Activated gamma-delta T cell treated with anti-CD3 and anti-CD28 coated beads, Interleukin-2, amount 50 U/mL, for 16 hours (primary cell): ENCODE results near the gene DSCAM.

Experiments
- DNase-seq: peaks from one replicate; pipeline ENCODE4 v3.0.0-alpha.2; 2020; ENCODE audit warnings: low read depth

Gene DSCAM

DNA sequence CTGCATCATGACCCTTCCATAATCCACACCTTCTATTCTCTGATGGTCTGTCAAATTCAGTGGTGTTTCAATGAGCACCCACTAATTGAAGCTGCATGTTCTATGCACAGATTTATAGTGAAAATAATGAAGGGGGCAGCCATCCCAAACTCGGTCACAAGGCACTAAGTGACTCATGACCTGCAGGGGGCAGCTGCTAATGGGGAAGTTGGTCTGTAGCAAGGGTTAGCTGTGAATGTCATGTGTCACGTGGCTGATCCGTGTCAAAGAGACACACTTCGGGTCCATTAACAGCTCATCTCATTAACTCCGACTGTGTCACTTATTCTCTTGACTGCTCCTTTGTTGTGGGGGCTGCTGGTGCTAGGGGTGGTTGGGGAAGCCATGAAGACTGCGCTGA lies 673.1 kb downstream of the DSCAM start:
- DNase-seq: no peak

DNA sequence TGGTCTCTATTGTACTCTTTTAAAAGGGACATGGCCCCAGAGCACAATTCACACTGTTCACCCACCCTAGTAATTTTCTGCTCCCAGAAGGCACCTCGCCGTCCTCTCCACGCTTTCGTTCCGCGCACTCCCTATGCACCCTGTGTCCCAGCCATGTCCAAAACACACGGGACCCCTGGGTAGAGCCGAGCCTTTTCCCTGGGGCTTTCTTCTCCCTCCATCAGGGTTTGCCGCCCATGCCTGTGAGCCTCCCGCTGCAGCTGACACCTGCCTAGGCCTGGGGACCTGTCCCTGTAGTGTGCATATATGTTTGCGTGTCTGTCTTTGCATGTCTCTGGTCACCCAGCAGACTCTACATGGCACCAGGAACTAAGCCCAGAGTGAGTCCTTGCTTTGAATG lies 677.0 kb downstream of the DSCAM start:
- no peak for DNase-seq

DNA sequence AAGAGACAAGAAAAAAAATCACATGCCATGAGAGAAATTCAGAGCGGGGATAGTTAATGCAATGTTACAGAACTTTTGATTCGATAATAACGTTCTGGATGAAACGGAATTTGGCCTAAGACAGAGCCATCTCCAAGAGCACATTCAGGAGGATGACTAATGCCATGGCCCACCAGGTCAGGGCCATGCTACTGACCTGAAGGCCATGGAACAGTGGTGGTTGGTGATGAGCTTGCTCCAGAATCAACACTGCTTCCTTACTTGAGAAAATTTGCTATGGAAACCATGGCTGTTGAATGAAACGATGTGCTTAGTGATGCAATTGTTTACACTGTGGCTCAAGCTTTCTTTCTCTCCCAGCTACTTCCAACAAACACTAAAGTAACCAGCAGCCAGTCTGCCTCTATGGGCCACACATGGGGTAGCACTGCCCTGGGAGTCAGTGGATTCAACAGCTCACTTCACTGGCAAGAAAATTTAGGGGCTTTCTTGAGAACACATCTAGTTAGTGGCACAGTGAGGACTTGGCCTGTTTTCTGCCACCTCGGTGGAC lies 680.6 kb downstream of the DSCAM start:
- DNase-seq: no peak

DNA sequence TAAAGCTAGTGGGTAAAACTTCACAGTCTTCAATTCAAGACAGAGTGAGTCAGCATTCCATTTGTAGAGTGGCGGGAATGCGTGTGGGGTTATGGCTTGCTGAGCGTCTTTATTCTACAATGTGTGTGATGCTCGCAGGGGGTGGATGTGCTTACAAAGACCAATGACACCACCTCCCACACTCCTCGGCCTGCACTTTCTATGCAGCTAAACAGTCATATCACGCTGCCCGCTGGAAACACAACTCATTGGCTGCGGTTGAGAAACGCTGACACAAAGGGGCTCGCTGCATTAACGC lies 681.2 kb downstream of the DSCAM start:
- DNase-seq: no peak

DNA sequence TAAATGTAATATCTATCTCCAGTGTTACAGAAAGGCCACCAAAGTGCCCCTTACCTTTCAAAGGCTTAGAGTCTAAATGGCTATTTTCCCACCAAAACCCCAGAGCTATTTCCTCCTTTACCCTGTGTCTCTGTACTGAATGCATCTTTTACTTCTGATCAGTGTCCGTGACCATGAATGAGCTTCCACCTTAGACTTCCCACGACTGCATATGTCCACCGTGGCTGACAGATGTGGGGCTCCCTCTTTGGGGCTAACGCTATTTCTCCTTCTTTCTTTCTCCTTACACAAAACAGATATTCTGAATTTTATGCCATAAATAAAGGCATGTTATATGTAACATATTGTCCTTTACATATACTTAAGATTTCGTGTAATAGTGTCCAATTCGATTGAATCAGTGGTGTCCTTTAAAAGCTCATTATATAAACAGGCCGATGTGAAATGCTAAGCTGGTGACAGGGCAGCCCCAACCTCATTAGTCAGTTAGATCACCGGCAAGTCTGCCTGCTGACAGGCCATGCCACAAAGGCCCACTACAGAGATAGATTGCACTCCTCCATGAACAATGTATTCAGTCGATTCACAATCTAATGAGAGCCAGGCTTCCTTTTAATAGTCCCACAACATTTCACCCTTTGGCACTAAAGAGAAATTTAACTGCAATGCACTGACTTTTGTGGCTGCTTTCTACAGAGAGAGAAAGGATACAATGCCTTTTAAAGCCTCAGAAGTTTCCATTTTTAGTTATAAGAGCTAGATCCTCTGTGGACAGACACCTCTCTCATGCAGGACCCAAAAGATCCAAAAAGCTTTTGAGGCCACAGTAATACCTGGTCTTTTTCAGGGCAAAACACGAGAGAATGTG lies 681.8 kb downstream of the DSCAM start:
- DNase-seq: no peak

DNA sequence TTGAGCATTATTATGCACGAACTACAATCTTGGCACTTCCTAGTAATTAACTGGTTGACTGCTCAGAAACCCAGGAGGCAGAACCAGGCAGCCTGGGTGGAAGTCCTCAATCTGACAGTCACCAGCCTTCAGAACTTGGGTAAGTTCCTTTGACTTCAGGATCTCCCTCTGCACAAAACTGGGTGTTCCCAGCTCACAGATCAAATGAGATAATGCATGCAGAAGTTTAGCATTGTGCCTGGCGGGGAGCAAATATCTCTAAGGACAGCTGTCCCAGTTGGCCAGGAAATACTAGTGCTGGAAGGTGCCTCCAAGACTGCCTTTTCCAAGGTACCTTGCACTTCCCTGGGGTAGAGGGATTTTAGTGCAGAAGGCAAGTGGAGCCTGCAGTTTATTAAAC lies 684.9 kb downstream of the DSCAM start:
- no peak for DNase-seq

DNA sequence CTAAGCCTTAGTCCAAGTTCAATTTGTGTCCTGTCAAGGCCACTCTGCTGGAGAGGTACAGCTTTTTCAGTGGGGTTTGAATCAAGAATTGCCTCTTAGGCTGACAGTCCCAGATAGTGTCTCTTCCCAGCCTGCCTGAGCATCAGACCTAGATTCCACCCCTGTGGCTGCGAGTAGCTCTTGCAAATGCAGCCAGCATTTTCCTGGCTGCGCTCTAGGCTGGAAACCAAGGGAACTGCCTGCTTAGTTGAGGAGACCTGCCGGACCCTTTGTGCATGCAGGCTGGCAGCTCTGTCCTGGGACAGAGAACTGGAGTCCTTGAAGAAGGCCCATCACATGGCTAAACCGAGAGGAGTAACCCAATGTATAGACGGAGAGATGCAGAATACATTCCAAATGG lies 686.0 kb downstream of the DSCAM start:
- DNase-seq: no peak

DNA sequence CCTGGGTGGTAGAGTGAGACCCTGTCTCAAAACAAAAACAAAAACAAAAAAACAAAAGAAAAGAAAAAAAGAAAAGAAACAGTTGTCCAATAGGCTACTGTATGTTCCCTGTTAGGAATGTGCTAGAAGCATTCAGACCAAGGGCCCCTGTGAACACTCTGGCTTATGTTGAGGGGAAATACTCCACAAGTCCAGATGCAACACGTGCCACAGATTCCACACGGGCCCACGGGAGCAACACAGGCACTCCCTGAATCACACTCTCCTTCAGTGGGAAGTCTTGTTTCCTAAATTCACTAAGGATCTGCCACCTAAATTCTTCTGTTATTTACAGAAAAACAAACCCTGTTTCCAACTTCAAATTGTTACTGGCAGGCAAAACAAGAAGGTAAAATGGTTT lies 688.6 kb downstream of the DSCAM start:
- DNase-seq: no peak

DNA sequence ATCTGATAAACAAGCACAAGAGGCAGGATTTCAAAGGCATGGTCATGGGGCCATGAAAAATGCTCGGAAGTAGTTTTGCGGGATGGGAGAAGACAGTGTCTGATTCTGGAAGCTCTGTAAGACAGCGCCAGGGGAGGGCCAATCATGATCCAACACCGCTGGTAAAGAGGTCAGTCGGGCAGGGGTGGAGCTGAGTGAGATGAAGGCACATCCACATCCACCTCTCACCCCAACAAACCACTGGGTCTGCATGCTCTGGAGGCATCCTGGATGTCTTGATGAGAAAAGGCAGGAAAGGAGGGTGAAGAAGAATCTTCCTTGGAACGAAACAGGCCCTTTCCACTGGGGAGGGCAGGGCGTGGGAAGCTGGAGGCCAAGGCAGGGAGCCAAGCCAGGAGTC lies 691.4 kb downstream of the DSCAM start:
- DNase-seq: no peak

DNA sequence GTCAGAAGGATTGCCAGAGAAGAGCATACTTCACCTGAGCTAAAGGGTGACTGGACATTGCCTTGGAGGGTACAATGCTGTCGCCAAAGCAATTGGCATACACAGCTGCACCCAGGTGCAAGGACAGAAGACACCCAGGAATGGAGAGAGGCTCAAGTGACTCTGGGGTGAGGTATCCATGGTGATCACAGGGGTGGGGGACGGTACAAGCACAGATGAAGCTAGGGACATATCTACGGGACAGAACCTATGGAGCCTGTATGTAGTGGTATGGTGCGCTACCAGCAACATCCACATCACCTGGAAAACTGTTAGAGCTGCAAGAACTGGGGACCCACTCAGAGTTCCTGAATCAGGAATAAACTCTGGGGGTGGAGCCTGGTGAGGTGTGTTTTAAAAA lies 693.6 kb downstream of the DSCAM start:
- no peak for DNase-seq

DNA sequence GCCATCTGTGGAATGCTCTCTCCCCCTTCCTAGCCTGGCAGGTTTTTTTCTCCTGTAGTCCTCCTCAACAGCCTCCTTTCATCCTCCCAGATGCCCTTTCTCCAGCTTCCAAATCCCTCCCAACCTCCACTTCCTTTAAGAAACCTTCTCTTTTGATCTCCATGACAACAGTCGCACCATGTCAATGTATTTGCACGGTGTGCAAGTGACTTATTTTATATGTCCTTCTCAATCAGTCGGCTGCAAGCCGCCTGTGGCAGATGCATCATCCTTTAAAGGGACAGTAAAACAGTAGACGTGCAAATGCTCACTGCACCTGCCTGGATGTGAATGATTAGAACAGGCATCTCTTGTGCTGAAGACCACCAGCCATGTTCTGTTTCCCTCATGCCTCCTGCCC lies 694.5 kb downstream of the DSCAM start:
- no peak for DNase-seq

DNA sequence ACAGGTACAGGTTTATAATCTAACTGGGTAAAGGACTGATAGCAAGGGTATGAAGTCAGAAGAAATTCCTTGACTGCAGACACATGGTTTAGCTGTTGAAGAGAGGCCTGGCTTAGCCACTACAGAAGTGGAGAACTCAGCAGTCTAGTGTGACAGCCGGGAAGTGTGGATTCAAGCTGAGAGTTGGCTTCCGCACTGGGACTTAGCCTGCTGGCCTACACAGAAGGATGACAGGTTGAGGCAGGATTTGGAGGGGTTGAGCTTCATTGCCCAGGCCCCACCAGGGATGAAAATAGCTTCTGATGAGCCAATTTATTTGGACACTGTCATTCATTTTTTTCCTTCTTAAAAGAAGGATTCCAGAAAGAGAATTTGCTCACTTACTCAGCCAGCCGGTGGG lies 695.3 kb downstream of the DSCAM start:
- DNase-seq: no peak

DNA sequence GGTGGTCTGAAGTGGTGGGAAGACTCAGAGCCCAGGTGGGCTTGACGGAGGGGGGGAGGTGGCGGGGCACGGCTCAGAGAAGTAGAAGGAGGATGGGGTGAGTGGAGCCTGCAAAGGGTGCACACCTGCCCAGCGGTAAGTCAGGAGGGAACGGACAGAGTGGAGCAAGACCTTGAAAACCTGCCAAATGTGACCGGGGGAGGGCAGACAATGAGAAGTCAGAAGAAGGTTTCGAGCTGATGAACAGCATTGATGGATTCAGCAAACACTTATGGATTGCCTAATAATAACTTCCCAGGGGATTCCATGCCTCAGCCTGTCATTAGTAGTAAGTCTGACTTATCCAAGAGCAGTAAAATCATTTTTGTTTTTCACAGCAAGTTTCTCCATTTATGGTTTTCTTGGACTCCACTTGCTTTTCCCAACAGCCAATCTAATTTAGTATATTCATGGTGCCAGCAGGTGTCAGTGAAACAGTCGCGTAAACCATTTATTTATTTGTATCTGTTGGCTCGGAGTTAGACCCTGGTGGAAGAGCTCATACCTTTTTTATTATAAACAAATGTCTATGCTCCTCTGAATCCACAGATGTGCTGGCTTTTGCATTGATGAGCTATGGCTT lies 700.6 kb downstream of the DSCAM start:
- no peak for DNase-seq

DNA sequence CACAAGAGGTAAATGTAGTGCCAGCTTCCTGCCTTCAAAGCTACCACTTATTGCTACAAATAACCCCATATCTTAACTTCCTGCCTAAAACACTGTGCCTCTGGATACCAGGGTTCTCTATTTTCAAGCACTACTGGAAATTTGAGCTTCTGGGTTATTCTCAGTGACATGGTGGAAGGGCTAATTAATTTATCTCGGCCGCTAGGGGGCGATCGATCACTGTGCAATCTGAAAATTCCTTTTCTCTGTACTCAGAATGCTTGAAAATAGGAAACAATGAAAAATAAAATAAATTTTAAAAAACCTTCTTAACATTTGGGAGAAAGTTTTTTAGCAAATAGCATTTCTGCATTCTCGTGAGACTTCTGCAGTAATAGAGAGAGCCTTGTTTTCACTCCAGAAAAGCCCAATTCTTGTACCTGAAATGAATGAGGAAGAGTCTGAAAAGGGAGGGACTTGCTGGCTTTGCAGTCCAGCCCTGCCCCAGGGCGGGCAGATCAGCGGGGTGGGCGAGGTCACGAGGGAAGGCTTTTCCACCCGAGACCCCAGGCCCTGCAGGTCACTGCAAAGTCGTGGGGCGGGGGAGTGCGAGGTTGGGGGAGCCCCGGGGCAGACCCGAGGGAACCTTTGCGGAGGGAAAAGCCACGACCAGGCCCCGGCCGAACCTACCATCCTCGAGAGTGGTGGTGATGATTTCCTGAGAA lies 703.0 kb downstream of the DSCAM start:
- DNase-seq: no peak

DNA sequence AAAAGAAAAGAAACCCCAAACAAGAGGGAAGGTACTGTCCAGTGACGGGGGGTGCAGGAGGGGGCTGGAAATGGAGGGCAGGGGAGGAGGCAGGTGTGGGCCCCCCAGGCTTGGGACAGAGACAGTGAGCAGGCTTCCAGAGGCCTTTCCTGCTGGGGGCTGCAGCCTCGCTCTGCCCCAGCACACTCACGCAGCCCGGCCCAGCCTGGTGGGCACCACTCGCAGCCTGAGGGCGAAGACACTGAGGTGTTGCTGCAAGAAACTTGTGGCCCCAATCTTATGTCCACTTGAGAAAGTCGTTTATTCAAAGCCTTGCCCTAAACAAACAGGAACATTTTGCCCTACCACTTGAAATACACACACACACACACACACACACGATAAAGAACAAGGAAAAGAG lies 705.3 kb downstream of the DSCAM start:
- DNase-seq: no peak

DNA sequence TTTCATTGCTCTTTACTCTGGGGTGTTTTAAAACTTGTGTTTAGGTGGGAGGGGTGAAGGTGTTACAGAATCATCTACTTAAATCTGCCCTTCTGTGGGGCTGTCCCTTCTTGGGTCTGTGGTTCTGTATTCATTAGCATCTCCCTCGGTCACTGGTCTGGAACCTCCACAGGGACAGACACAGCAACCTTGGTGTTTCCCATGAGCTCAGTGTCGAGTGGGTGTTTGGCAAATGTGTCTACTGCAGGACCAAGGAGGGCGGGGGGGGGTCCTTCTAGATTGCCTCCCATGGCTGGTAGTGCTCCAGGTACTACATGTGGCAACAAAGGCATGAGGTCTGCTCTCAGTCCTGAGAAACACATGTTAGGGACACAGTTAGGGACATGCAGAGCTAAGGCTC lies 706.3 kb downstream of the DSCAM start:
- no peak for DNase-seq

DNA sequence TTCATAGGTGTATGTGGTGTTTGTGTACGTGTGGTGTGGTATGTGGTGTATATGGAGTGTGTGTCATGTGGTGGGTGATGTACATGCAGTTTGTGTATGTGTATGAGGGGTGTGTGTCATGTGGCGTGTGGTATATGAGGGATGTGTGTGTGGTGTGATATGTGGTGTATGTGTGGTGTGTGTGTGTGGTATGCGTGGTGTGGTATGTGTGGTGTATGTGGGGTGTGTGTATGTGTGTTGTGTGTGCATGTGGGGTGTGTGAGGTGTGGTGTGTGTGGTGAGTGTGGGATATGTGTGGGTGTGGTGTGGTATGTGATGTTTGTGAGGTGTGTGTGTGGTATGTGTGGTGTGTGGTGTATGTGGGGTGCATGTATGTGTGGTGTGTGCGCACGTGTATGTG lies 707.3 kb downstream of the DSCAM start:
- DNase-seq: no peak

DNA sequence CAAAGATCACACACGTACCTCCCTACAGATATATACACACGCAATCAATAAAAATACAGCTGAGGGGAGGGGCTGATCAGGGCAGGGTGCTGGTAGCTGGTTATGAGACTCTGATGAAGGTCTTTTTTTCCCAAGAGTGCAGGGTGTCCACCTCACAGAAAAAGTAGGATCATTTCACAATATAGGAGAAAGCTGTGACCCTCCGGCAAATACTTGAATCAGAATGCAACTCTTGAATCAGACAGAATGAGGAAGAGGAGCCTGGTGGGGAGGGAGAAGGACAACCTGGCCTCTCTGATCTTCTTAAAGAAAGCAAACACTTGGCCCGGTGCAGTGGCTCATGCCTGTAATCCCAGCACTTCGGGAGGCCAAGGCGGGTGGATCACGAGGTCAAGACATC lies 710.4 kb downstream of the DSCAM start:
- no peak for DNase-seq

DNA sequence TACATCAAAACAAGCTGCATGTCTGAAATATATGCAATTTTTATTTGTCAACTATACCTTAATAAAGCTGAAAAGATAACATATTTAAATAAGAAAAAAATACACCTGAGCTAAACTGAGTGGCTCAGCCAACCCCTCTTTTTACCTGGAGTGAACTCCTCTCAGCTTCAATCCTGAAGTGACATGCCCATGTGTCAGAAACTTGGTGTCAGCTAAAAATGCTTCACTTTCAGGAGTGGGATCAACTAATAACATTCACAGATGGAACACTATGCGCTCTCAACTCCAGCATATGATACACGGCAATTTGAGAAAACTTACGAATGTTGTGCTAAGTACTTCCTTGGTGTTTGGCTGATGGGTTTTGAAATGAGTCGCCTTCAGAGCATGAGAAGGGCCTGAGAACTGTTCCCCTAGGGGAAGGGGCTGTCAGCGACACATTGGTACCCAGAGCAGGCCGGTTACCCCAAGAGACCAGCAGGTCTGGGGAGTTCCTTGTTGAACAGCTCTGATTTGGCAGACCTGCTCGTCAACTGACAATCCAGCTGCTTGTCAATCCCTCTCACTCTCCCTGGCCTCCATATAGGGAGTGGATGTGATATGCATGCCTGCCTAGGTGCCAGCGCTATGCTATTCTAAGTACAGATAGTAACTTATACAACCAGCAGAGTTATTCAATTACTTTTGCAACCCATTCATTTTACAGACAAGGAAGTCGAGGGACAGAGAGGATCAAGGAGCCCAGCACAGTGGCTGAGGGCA lies 712.0 kb downstream of the DSCAM start:
- no peak for DNase-seq

DNA sequence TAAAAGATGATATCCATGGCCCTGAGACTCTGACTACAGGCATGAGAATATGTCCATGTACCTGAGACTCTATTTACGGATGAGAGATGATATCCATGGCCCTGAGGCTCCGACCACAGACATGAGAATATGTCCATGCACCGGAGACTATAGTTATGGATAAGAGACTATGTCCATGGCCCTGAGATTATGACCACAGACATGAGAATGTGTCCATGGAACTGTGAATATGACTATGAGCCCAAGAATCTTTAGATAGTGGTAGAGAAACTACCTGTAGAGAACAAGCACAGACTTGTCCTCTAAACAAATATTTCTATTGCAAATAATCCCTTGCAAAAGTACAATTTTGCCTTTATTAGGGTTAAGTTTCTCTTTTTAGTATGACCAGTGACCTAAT lies 716.5 kb downstream of the DSCAM start:
- no peak for DNase-seq

DNA sequence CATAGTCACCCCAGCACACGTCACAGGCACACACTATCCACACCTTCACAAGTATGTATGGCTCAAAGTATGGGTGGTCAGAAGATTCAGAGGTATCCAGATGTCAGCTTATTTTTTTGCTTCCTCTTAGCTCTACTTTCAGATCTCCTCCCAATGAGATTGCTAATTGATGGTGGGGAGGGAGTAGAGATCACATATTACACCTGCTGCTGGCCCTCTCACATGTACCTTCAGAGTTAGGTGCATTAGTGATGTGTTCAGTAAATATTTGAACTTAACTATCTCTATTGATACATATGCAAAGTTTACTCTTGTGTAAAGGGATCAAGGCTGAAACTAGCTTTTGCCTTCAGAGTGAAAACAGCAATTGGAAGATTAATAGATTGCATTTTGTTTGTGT lies 717.1 kb downstream of the DSCAM start:
- DNase-seq: no peak

DNA sequence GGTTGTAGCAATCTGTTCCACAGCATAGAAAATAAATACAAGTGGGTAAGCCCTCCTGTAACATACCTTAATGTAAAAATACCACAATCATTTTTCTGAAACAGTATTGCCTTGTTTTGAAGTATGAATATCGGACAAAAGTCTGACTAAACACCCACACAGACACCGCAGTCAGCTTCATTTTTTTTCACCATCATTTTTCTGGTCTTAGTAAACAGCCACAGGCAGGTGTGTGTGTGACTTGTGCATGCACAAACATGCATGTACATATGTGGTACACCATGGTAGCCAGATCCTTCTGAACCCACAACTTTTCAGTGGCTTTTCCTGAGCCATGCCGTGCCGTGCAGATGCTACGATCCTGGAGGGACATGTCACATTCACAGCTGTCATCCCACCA lies 718.1 kb downstream of the DSCAM start:
- DNase-seq: no peak
